Fibroblast of skin of left biceps (primary cell): ENCODE results near the gene CDC42.

Experiments
- DNase-seq, 2 experiments: peaks; one replicate each; pipeline ENCODE4 v3.0.0-alpha.2; 2013; ENCODE audit warnings: low read depth in 2 of 2

Gene CDC42

GRCh38 chr1:22128392-22128791, 75.9 kb downstream of the CDC42 start:
- DNase-seq = no peak

DNA sequence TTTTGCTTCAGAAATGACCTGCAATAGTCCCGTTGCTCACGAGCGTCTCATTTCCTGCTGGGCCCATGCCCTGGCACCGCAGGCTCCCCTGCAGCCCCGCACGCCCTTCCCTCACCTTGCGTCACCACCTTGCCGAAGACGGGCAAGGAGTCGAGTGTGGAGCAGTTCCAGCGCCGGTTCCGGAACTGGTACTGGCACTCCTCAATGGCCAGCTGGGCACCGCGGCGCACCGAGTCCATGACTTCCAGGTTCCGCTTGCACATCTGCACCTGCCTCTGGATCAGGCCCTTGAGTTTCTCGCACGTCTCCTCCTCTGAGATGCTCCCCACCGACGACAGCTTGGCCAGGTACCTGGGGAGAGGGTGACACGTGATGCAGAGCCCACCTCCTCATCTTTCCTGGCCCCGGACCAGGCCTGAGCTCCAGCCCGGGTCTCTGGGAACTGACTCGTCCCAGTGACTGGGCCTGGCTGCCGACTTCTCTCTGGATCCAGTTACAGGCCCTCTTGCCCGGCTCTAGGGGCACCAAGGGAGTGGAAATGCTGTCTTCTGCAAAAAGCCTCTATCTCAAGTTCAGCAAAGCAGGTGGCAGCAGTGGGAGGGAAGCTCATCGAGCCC, 77.1 kb downstream of the CDC42 start:
- DNase-seq = no peak

GRCh38 chr1:22131062-22131461, 78.6 kb downstream of the CDC42 start:
- DNase-seq = no peak

GRCh38 chr1:22131875-22132486, 79.5 kb downstream of the CDC42 start:
- no peak for DNase-seq

DNA sequence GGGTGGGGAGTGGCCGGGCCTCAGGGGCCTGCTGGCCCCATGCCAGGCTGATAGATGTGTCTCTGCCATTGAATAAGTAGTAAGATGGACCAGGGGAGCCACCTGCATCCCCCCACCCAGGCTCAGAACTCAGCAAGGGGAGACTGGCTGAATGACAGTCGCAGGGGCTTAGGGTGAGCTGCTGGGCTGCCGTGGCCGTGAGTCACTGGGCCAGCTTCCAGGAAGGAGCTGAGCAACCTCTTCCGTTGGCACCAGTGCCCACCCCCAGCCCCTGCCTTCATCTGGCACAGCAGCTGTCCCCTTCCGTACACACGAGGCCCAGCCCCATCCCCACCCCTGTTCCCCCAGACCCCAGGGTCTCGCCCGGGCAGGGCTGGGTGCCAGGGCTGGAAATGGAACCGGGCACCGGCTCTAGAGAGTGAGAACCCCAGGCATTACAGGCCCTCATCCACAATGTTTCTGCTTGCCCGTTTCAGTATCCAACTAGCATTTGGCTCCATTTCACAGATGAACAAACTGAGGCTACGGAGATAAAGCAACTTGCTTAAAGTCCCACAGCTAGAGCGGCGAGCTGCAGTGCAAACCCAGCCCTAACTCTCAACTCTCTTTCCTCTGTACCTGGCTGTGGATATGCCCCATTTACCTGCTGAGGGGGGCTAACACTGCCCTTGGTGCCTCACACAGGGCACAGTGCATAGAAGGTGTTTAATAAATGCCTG, 80.2 kb downstream of the CDC42 start:
- peak in 1 of 2 experiments; percentile 6 for DNase-seq

DNA sequence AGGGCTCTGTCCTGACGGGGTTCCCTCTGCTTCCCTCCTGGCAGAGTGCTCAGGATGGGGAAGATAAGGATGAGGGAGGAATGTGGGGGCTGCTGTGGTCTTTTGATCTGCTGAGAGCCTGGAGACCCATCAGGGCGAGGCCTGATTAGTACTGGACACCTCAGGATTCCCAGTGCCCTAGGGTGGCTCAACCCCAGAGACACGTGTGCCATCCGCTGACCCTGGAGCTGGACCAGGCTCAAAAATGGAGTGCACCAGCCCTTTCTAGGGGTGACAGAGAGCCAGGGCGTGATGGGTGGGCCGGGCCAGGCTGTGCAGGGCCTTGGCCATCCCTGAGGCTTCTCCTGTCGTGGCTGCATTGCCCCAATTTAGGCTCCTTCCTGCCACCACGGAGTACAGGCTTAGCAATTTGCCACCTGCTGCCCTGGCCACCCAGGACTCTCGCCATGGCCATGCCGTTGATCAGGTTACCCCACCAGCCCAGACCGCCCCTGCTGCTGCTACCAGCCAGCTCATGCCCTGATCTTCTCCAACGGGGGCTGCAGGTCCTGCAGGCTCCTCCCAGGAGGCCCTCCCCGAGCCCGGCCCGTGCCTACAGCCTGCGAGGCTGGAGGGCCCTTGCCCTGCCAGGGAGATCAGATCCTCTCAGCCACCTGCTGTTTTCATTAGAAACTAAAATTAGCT, 80.9 kb downstream of the CDC42 start:
- no peak for DNase-seq

DNA sequence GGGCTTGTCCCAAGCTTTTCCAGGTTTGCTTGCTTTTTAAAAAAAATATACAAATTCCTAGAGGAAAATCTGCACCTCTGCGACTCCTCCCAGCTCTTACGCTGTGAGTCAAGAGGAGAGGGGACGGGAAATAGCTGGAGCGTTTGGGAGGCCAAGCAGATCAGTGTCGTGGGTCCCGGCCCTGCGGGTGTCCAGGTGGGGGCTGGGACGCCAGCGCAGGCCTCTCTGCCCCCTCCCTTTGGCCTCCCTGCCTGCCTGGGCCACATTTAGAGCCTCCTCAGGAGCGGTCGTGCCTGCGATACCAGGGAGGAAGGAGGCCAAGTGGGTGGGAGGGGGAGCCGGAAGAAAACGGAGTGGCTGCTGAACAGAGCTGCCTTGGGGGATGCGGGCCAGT, 81.4 kb downstream of the CDC42 start:
- DNase-seq = no peak

DNA sequence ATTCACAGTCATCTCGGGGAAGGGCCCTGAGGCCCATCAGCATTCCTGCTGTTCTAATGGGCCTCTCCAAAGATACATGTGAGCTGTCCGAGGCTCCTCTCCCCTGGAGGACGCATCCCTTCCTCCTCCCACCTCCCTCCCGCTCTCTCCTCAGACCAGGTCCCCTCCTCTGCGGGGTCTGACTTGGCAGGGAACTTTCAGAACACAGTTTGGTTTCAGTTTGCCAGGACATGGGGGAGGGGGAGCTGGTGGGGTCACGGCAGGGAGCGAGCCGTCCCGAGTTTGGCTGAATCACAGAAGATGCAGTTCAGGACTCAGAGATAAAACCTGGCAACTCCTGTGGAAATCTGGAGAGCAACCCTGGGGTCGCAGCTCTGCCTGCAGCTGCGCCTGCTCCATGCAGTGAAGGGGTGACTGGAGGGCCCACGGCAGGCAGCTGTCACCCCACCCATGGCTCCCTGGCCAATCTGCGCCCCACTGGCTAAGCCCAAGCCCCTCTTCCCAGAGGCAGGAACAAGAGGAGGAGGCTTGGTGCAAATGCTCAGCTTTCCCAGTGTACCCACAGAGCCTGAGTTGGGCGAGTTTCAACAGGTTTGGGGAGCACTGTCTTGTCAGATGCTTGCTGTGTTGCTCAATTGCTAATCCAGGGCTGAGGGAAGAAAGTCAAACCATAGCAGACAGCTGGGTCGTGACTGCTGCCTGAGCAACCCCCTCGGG, 84.7 kb downstream of the CDC42 start:
- DNase-seq = no peak

DNA sequence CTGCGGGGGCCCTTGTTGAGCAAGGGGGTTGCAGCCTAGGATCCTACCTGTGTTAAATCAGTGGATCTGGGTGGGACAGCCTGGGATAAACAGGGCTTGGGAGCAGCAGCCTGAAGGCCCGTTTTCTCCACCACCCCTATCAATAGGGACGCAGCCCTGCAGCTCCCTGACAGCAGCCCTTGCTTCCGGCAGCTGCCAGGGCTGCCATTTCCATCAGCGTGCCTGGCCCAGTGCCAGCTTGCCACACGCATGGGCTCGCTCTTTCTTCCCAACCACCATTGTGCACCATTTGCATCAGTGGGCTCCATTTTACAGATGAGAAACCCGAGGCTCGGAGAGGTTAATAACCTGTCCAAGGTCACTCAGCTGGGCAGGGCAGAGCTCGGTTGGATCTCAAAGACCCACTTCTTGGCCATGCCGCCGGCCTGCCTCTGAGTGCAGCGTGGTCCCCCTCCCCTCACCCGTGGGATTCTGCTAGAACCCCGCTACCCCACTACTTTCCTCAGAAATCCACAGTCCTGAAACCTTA, 86.6 kb downstream of the CDC42 start:
- no peak for DNase-seq

GRCh38 chr1:22139817-22140216, 87.3 kb downstream of the CDC42 start:
- DNase-seq = no peak
